Kidney tubule cell (primary cell): Measurements from ENCODE around the gene SLC24A4.

Source experiments
- DNase-seq: peaks from one replicate; pipeline ENCODE4 v3.0.0-alpha.2; 2018; ENCODE audit warnings: low spot score

Gene SLC24A4

GRCh38 chr14:92520102-92521057 is 197.4 kb downstream of the SLC24A4 start:
- DNase-seq, result no peak

DNA sequence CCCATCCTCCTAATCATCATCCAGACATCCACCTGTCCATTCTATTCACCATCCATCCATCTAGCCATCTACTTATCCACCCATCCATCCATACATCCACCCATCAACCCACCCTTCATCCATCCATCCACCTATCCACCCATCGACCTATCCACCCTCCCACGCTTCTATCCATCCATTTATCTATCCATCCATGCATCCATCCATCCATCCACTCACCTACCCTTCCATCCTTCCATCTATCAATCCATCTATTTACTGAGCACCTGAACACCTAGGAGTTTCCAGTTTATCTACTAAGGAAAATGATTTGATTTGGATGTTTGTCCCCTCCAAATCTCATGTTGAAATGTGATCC is 198.1 kb downstream of the SLC24A4 start:
- DNase-seq, result no peak

- DNase-seq, result no peak
Measured at GRCh38 chr14:92523752-92524151, 200.8 kb downstream of the SLC24A4 start.

GRCh38 chr14:92524602-92525185 is 201.7 kb downstream of the SLC24A4 start:
- no peak for DNase-seq

- no peak for DNase-seq
Measured at GRCh38 chr14:92525322-92526095, 202.5 kb downstream of the SLC24A4 start.

GRCh38 chr14:92527721-92528120 is 204.8 kb downstream of the SLC24A4 start:
- DNase-seq, result no peak

GRCh38 chr14:92528486-92529100 is 205.6 kb downstream of the SLC24A4 start:
- DNase-seq, result no peak

- DNase-seq, result no peak
Measured at GRCh38 chr14:92529903-92530302, 206.9 kb downstream of the SLC24A4 start.

GRCh38 chr14:92531106-92531873 is 208.3 kb downstream of the SLC24A4 start:
- no peak for DNase-seq

DNA sequence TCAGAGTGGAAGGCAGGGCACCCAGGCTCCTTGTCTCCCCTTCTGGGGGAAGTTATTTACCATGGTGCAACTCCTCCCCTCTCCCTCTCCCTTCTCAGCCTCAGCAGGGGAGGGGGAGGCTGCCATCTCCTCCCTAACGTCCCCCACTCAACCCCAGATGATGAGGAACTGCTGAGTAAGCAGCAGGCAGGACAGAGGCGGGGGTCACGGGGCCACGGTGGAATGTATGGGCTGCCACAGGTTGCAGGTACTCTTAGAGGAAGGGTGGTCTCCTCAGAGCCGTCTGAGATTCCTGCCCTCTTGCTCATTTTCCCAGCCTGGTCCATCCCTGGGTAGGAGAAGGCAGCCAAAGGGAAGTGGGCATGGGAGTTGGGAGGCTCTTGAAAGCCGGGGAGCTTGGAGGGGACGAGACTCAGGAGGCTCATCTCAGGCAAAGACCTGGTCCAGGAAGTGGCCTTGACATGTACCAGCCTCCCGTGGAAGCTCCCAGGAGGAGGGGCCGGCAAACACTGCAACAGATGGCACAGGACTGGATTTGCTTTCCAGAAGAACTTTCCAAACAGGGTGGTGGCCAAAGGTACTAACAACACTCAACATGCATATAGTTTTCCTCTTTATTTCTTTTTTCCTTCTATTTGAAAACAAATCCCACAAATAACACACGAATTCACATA is 209.7 kb downstream of the SLC24A4 start:
- DNase-seq, result no peak

GRCh38 chr14:92534932-92535643 is 212.1 kb downstream of the SLC24A4 start:
- no peak for DNase-seq

DNA sequence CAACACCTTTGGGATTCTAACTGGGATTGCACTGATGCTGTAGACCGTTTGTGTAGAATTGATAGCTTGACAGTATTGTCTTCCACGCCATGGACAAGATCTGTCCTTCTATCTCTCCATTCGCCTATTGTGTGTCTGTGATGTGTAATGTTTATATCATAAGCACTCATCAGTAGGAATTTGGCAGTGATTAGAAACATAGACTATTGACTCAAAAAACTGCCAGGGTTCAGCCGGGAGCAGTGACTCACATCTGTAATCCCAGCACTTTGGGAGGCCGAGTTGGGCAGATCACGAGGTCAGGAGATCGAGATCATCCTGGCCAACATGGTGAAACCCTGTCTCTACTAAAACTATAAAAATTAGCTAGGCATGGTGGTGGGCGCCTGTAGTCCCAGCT is 213.3 kb downstream of the SLC24A4 start:
- peak; percentile 32 for DNase-seq

- no peak for DNase-seq
Measured at GRCh38 chr14:92538412-92538985, 215.5 kb downstream of the SLC24A4 start.

- no peak for DNase-seq
Measured at GRCh38 chr14:92539419-92539818, 216.5 kb downstream of the SLC24A4 start.

GRCh38 chr14:92539875-92540274 is 216.9 kb downstream of the SLC24A4 start:
- DNase-seq, result no peak

- DNase-seq, result peak; percentile 97
Measured at GRCh38 chr14:92540472-92541048, 217.6 kb downstream of the SLC24A4 start.

DNA sequence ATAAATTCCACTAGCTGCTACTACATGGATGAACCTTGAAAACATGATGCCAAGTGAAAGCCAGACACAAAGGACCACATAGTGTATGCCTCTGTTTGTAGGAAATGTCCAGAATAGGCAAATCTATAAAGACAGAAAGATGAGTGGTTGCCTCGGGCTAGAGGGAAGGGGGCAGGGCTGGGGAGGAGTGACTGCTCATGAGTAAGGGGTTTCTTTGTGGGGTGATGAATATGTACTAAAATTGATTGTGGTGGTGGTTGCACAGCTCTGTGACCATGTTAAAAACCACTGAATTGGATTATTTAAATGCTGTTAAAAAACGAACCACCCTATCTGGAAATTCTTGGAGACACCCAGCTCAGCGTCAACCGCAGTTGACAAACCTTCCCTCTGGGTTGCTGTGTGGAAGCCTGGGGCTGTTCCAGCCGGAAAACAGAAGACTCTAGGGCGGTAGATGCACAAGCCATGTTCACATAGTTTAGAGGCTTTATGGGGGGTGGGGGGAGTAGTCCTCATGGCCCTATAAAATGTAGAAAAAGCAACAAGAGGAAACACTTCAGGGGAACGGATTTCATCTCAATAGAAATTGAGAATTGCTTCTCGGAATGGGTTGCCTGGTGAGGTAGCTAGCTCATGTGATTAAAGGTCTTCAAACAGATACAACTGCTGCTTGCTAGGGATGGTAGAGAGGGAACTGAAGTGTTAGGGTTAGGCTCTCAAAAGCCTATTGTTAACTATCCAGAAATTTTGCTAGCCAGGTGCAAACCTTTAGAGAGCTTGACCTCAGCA is 220.0 kb downstream of the SLC24A4 start:
- no peak for DNase-seq

DNA sequence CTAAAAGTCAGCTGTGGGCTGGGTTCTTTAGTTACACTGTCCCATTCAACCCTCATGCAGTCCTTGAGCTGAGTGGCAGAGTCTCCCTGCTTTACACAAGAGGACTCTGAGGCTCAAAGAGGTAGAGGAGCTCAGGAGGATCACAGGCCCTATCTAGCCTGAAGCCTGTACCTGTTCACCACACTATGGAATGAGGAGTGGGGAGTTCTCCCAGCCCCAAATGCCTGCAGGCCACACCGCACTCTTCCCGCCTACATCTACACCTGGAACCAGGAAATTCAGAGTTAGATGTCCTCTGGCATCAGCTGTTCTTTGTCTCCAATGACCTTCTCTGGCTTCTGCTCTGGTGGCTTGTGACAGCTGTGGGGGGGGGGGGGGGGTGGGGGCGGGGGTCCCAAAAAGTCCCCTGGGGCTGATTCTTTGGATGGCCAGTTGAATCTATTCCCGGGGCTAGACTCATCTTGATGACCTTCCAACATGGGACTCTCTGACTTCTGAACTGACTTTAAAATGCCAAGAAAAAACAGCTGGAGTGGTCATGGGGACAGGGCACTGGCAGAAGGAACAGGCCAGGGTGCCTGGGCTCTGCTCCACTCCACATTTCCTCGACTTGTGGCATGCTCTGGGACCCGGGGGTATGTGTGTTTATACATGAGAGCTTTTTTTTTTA is 221.2 kb downstream of the SLC24A4 start:
- no peak for DNase-seq
